Activated T-helper 9 cell treated with anti-CD3 and anti-CD28 coated beads, Interleukin-2, amount 50 U/mL, for 16 hours (primary cell): ENCODE data around the gene COX8A.
"Not testable (repeated sequence)": the region's sequence is repeated elsewhere in the genome, so short reads cannot be mapped to it uniquely, and the experiment has no call there.

Experiments used
- DNase-seq: peaks from one replicate; pipeline ENCODE4 v3.0.0-alpha.2; 2020; ENCODE audit warnings: low read depth

Gene COX8A, protein sequence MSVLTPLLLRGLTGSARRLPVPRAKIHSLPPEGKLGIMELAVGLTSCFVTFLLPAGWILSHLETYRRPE

DNA sequence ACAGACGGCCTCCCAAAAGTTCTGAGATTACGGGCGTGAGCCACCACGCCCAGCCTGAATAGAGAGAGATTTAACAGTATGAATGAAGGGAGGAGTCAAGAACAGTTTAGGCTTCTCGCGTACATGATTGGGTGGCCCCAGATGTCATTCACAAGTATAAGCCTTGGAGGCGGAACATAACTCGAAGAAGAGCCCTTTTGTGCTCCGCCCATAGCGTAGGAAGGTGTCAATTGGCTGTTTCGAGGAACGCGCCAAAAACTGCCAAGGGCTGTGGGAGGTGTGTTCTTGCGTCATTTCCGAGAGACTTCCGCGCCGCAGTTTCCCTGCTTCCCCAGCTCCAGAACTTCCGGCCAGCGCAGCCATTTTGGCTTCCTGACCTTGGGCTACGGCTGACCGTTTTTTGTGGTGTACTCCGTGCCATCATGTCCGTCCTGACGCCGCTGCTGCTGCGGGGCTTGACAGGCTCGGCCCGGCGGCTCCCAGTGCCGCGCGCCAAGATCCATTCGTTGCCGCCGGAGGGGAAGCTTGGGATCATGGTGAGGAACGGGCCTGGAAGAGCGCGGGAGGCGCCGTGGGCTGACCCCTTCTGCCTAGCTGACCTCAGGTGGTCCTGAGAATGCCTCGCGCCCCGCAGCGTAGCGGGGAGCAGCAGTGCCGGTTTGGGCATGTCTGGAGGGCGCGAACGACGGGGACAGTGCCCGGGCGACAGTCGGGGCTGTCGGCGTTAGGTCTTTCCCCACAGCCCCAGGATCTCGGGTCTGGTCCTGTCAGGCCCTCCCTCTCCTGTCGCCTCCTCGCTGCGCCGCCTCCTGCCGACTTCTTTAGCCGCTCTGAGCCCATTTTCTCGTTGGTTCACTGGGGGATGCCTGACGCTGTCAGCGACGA lies at the start of gene COX8A:
COX8A (plus strand) TSS at position 362 of the 885 bp plus-strand sequence; CDS start at position 423, 61 bp downstream.
- DNase-seq = peak; percentile 90

DNA sequence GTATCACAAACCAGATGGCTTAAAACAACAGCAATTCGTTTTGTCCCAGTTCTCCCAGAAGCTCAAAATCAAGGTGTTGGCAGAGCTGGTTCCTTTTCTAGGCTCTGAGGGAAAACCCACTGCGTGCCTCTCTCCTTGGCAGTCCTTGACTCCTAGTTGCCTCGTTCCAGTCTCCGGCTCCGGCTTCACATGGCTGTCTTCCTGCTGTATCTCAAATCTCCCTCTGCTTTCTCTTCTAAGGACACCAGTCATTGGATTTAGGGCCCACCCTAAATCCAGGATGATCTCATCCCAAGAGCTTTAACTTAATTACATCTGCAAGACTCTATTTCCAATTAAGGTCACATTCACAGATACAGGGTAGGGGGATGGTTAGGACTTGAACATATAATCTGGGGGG lies 44.8 kb upstream of the COX8A start:
- DNase-seq = no peak

DNA sequence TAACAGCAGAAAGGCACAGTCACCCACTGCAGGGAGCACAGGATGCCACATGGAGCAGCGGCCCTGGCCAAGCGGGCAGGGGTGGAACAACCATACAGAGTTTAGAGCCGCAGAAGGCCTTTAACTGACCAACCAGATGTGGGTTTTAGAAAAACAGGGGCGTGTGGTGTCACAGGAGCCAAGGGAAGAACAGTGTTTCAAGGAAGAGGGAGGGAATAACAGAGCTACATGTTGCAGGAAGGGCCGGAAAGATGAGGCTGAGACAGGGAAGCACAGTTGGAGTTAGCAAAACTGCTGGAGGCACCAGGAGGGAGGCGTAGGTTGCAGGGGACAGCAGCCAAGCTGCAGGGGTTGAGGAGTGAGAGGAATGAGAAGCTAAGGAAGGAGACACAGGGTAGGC lies 43.4 kb upstream of the COX8A start:
- no peak for DNase-seq

DNA sequence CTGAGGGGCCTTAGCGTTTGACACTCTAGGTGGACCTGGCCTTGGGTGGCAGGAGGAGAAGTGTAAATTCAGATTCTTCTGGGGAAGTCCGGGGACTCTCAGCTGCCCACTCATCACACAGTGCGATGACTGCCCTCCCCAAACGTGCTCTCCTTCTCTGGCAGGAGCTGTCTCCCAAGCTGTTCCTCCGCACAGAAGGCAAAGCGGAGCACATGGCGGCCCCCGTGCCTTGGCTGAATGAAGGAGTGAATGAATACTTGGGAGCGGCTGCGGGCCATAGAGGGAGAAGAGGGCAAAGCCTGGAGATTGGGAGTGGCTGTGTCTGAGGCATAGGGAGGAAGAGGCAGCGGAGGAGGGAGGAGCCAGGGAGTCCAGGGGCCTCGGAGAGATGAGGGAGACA lies 42.5 kb upstream of the COX8A start:
- no peak for DNase-seq

DNA sequence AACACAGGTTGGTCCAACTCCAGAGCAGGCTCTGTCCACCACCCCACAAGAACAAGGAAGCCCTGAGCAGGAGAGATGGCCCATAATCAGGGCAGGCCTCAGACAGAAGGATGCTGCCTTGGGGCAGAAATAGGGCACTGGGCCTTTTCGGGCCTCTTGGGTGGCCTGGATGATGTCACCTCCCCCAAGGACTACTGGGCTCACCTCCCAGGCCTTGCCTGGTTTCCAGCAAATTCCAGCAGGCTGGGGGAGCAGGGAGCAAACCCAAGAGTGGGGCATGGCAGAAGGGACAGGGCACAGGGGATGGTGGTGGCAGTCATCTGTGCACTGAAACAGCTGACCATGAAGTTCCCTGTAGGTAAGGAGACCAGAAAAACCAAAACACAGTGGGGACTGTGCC lies 41.0 kb upstream of the COX8A start:
- DNase-seq = no peak

DNA sequence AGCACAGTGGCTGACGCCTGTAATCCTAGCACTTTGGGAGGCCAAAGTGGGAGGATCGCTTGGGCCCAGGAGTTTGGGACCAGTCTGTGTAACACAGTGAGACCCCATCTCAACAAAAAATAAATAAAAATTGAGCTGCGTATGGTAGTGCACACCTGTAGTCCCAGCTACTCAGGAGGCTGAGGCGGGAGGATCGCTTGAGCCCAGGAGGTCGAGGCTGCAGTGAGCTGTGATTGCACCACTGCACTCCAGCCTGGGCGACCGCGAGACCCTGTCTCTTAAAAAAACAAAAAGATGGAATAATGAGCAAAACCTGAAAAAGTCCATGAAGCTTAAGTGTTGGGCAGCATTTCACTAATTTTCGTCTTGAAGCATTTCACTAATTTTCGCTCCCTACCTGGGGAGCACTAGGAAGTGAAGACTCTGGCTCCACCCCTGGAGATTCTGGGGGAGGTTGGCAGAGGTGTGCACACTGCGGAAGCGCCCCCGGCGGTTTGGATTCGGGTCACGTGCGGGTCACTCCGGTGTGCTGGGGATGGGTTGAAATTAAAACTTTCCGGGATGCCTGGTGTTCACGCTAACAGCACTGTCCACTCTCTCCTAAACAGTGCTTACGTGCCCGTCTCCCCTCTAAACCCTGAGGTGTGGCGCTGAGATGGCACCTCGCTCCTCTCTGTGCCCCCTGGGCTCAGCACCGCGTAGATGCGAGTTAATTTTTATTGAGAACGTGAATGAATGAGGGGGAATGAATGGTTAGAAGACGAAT lies 36.5 kb upstream of the COX8A start:
- no peak for DNase-seq

DNA sequence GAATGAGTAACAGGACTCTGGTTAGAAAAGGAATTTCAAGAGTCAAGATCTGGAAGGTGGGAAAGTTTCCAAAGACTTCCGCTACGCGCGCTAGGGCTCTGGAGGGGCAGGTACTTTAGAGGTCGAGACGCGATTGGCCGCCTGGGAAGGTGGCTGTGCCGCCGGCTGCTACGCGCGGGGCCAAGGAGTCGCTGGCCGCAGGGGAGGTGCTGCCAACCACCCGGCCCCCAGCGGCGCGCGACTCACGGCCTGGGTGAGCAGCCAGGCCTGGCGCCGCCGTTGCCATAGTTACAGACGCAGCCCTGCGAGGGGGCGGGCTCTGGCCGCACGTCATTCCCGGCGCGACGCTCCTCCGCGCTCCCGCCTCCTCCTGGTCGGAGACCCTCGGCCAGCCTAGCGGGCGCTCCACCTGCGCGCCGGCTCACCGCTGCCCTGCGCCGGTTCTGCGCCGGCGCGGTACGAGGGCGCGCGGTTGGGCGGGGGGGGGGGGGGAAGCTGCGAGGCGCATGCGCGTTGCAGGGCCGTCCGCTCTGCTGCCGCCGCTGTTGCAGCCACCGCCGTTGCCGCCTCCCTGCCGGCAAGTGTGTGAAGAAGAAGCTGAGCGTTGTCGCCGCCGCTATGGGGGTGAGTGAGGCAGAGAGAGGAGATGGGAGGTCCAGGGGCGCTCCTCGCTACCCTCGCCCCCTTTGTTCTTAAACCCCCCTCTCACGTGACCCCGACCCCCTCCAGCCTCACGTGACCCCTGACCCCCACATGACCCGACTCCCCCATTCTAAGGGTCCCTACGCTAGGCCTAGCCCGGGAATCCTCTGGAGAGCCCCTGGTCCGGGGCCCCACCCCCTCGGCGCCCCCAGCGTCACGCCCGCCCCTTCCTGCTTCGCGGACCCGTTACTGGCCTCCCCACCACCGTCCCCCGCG lies 35.7 kb upstream of the COX8A start, which contains the start of gene NAA40:
NAA40 (plus strand) TSS at position 524 of the 918 bp plus-strand sequence; CDS start at position 619, 95 bp downstream.
- peak; percentile 92 for DNase-seq

DNA sequence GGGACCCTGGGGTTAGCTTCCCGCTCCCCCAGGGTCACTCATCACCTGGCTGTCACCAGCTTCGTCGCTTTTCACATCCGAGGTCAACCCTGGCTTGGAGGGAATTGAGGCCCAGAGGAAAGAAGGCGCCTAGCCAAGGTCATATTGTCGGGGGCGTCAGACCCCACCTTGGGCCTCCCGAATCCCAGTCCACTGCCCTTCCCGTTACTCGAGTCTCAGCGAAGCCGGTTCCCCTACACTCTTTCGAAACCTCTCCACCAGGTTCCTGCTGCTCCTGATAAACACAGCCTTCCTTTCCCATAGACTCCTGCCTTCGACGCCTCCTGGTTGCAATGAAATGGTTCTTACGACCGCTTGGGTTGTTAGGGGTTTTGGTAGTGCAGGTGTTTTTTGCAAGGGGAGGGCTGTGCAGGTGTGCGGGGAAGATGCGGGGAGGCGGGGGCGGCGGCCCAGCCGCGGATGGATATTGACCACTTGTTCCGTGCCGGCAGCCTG lies 35.0 kb upstream of the COX8A start:
- DNase-seq = no peak

DNA sequence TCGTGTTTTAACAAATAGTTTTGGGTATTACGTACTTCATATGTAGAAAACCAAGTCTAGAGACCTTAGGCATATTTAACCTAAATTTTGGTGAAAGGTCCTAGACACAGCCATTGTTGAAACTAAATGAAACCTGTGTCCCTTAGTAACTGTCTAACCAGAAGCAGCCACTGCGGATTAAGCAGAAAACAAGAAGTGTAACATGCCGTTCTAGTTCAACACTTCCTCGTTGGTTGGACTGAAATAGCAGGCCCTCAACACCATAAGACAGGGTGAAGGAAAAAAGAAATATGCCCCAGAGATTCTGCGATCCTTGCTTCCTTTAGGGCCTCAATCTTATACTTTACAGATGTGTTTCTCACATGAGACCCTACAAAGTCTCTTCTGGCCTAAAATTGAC lies 33.6 kb upstream of the COX8A start:
- DNase-seq = no peak

DNA sequence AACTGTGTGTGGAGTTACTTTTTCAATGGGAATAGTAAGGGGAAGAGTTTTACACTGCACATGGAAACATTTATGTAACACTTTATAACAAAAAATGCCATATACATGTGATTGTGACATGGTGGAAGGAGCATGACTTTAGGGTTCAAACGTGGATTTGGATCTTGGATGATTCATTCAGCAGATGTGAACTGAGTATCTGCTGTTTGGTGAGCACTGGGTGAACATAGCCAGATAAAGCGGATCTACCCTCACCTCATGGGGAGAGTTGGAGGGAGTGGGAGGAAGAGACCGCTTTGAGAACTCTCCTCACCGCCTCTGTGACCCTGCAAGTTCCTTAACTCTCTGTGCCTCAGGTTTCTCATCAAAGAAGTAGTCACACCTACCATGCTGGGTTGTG lies 32.5 kb upstream of the COX8A start:
- no peak for DNase-seq

DNA sequence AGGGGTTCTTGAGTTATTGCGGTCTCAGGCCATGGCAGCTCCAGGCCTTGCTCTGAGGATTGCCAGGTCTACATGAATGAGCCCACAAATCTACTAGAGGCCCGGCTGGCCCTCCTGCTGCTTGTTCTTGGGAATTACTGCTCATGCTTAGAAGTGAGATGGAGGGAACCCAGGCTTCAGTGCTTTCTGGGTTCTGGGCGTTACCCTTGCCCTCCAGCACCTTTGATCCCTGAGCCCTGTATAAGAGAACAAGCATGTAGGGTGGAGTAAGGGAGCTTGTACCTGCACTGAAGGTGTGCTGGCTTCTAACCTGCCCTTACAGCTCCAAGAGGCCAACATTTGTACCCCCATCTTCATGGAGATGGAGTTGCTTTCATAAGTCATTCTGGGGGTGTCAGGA lies 31.6 kb upstream of the COX8A start:
- DNase-seq = no peak

DNA sequence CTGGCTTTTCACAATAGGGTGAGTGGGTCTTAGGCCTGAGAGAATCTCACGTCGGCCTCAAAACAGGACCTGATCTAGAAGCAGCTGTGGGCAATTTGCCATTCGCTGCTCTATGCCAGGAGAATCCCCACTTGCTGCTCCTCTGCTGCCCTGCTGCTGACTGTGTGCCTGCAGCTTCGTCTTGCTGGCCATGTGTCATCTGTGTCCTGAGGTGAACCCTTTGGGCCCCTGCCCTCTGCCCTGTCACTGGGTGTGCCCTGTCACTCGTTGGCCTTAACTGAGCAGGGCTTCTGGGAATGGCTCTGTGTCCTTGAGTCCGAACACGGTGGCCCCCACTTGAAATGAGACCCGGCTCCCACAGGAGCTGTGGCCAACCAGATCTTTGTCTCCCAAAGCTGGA lies 29.4 kb upstream of the COX8A start:
- DNase-seq = no peak

DNA sequence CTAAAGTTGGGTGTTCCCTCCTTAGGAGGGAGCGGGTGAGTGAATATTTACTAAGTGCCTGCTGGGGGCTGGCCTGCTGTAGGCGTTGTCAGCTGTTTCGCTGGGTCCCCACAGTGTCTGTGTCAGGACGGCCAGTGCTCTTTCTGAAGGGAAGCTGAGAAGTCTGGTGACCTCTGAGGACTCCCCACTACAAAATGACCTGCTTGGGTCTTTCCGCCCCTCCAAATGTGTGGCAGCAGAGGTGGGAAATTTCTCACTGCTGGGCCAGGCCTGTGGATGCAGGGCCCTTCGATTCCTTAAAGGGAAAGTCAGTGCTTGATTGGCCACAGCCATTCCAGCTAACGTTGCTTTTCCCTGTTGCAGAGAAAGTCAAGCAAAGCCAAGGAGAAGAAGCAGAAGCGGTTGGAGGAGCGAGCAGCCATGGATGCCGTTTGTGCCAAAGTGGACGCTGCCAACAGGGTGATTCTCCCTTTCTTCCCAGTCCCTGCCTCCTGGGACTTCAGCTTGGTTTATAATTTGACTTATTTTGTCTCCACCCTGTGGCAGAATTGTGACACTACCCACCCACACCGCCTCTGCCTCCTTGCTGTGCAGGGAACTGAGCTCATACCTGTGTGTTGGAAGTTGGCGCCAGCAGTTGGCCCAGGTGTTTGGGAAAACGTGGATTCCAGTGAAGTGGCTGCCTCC lies 28.8 kb upstream of the COX8A start:
- DNase-seq = peak; percentile 17

DNA sequence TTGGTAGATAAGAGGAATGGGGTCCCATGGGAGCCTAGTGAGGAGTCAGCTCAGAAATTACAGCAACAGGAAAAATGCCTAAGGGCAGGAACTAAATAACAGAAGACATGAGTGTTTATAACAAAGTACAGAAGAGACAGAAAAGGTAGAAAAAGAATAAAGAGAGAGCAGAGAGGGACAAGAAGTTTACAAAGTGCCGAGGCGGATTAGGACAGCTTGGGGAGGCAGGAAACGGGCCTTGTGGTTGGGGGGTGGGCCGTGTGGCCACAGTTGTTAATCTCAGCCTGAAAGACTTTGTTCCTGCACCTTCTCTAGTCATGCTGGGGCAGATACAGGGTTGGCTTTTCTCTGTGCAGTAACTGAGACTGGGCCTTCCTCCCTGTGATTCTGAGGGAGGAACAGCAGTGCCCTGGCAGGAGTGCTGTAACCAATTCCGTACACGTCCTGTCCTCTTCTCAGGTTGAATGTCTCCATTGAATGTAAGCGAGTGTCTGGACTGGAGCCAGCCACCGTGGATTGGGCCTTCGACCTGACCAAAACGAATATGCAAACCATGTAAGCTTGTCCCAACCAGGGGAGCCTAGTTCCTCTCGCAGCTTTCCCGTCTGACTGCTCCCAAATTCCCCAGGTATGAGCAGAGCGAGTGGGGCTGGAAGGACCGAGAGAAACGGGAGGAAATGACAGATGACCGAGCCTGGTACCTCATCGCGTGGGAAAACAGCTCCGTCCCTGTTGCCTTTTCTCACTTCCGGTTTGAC lies 22.5 kb upstream of the COX8A start:
- DNase-seq = no peak

DNA sequence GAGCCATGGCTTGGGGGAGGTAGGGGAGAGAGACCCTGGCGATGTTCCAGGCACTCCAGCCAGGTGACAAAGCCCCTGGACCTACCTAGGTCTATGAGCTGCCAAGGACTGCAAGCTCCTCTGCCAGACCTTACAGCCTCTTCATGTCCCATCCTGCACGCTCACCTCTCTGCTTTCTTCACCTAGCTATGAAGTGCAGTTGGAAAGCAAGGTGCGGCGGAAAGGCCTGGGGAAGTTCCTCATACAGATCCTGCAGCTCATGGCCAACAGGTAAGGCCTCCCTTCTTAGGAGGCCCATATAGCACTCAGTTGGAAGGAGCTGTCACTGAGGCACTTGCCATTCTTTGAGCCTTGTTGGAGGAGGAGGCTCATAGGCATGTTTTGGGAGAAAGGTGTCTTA lies 21.9 kb upstream of the COX8A start:
- no peak for DNase-seq

DNA sequence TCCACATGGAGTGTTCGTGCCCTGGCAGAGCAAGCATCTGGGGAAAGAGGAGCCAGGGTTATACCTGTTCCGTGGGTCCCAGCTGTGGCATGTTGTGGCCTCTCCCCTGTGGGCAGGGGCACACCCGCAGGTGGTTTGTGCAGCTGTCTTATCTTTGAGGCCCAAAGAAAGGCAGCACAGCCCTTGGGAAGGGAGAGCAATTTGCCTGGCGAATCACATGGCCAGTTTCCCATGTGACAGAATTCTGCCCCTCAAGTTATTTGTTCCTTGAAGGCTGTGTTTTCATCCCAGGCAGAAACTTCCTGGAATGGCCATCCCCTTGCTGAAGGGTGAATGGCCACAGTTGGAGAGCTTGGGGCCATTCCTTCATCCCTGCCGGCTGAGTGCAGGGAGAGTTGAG lies 16.4 kb upstream of the COX8A start:
- no peak for DNase-seq

DNA sequence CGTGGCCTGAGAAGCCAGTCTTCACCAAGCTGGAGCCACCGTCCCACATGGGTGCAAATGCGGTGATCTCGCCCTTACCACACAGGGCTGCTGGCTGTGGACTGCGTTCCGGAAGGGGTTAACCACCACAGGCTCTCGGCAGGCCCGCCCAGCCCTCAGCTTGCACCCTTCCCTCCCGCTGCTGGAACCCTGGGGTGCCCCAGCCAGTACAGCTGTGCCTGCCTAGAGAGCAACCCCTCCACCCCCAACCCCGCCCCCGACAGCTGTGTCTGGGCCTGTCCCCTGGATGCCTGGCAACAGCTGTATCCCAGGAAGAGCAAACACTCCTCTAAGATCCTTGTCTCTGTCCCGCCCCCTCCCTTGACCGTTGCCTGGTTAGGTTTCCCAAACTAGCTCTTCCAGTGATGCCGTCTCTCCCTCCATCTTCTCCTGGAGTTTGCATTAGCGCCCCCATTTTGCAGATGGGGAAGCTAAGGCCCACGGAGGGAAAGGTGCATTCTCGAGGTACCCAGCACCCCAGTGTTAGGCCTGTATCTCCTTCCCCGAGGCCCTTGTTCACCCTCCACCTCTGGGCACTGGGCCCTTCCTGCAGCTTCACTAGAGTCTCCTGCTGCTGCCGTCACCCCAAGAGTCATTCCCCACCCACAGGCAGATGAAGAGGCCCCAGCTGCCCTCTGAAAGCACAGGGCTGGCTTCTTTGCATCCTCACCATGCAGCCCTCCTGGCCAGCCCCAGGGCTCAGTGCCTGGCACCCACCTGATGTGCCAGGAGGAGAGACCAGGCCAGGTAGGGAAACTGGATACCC lies 12.6 kb upstream of the COX8A start:
- DNase-seq = no peak

DNA sequence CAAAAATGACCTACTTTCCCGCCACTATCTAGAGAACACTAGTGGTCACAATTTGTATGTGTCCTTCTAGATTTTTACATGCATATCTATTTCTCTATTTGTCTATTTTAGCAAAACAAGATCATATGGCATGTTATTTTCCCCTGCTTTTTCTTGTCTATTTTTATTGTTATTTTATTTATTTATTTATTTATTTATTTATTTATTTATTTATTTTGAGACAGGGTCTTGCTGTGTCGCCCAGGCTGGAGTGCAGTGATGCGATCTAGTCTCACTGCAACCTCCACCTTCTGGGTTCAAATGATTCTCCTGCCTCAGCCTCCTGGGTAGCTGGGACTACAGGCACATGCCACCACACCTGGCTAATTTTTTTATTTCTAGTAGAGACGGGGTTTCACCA lies 10.5 kb upstream of the COX8A start:
- not testable (repeated sequence) for DNase-seq

DNA sequence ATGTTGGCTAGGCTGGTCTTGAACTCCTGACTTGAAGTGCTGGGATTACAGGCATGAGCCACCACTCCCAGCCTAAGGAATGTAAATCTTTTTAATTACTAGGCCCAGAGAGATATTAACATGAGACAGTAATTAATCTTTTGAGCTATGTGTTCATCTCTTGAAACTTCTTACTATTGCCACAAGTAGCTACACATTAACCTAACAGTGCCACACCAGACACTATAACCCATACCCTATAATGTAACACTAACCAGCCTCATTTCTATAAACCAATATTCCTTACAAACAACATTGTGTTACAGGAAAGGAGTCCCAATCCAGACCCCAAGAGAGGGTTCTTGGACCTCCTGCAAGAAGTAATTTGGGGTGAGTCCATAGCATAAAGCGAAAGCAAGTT lies 8.0 kb upstream of the COX8A start:
- no peak for DNase-seq

DNA sequence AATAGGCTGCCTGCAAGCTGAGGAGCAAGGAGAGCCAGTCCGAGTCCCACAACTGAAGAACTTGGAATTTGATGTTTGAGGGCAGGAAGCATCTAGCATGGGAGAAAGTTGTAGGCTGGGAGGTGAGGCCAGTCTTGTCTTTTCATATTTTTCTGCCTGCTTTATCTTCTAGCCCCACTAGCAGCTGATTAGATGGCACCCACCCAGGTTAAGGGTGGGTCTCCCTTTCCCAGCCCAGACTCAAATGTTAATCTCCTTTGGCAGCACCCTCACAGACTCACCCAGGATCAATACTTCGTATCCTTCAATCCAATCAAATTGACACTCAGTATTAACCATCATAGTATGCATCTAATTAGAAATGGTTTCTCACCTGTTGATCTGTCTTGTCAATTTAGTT lies 5.0 kb upstream of the COX8A start:
- no peak for DNase-seq
